B cell (primary cell): Measurements from ENCODE around the gene CFB.

ENCODE experiments used
- CTCF ChIP-seq: fragments of 200-600 bp; IDR thresholded peaks from one replicate; pipeline ENCODE4 v1.8.0; 2022; ENCODE audit warnings: antibody characterized with exemption, mild to moderate bottlenecking
- EZH2 ChIP-seq: IDR thresholded peaks from 2 replicates; pipeline ENCODE4 v1.6.1; 2012; ENCODE audit warnings: borderline replicate concordance, low read depth, mild to moderate bottlenecking, moderate library complexity, low read length; ENCODE audit not compliant: insufficient read depth, poor library complexity, severe bottlenecking

- TF ChIP-seq CTCF (no peak), EZH2 (no peak)
Observed at GRCh38 chr6:31897612-31898382, 48.1 kb upstream of the CFB start, which contains the start of gene EHMT2.
